Activated CD4-positive, CD25-positive, alpha-beta regulatory T cell (primary cell): Measurements from ENCODE around the gene CDK5RAP3.

Source experiments
- DNase-seq, 4 experiments: peaks; one replicate each; lab custom pipeline; 2025; lab: John Stamatoyannopoulos, UW

Gene CDK5RAP3

GRCh38 chr17:48024149-48025039, 53.5 kb downstream of the CDK5RAP3 start:
- peak in 2 of 4 experiments; percentile 13 to 22 for DNase-seq

DNA sequence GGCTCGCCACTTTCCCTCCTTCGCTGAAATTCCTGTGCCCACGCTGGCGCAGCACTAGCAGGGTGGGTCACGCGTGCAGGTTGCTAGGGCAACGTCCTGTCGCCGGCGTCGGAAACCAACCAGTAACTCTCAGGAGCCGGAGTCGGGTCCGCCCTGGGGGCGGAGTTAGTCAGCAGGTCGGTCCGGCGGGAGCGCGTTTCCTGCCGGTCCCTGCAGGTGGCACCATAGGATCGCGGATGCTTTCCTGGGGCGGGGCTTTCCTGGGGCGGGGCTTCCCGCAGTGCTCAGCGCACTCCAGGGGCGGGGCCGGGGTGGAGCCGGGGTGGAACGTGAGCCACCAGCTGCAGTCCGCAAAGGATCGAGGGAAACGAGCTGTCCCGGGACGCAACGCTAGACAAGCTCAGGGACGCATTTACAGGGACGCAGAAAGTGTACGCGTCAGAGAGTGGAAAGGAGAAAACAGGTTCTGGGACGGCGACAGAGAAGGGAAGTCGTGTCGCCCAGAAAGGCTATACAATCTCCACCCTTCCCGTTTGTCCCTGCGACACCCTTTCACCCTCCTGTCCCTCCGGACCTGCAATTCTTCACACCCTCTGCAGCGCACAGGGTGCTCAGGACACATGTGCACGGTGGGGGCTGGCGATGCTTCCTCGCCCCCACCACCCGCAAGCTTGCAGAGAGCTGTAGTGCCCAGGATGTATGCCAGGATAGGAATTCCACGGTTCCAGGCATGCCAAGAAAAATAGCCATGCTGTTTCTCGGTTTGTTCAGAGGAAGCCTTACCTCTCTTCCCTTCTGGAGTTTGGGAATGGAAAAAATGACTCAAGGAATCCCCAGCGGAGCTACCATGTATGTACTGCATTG, 54.4 kb downstream of the CDK5RAP3 start:
- DNase-seq: peak; percentile 95 to 97 (median 97)

GRCh38 chr17:48025904-48026501, 55.1 kb downstream of the CDK5RAP3 start:
- no peak for DNase-seq

DNA sequence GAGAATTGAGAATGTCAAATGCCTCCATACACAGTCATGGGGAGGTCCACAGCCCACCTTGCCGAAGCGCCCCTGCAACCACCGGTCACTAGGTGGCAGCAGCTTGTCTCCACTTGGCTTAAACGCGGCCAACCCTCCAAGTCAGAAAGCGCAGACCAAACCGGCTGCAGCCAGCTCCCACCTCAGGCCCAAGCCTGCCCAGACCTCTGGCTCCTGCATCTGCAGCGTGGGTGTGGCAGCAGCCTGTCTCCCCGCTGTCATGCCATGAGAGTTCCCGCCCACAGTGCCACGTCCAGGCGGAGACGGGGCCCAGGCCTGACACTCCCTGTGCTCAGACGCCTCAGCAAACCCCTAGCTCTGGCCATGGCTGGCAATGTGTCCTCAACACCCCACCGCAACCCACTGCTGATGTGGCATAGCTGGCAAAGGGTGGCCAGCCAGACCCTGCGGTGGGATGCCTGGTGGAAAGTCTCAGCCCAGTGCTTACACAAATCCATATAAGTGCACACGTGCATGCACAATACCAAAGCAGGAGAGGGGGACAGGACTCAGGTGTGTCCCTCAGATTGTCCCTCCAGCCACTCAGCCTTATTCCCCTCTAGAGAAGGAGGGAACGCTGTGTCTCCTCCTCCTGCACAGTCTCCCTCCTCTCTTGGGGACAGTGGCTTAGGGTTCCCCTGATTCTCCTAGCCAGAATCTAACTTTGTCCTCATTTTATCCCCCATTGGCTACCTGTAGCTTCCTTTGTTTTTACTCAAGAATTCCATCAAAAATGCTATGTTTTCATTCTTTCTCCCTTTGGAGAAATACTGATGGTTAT, 55.8 kb downstream of the CDK5RAP3 start:
- peak; percentile 39 to 61 (median 52) for DNase-seq

DNA sequence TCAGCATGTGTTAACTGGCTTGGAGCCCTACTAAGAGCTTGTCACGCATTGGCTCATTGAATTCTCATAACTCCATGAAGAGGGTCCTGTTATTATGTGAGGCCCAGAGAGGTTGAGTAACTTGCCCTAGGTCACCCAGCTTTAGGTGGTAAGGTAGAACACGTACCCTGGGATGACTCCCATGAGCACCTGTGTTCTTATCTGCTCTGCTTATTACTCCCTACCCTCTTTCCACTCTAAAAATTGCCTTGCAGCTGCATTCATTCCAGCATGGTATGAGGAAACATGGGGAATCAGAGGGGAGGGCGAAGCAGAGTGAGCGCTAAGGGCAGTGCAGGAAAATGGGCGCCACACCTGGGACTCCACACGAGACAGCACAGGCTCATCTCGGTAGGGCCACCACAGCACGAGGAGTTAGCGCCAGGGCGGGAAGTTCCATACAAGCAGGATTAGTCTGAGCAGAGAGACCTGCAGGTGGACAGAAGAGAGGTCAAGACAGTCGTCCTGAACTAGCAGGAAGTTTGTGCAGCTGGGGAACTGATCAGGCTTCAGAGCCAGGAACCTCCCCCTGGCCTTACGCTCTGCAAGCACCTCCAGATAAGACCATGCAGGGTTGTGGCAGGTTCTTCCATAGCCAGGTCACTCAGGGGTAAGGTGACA, 56.5 kb downstream of the CDK5RAP3 start:
- no peak for DNase-seq

DNA sequence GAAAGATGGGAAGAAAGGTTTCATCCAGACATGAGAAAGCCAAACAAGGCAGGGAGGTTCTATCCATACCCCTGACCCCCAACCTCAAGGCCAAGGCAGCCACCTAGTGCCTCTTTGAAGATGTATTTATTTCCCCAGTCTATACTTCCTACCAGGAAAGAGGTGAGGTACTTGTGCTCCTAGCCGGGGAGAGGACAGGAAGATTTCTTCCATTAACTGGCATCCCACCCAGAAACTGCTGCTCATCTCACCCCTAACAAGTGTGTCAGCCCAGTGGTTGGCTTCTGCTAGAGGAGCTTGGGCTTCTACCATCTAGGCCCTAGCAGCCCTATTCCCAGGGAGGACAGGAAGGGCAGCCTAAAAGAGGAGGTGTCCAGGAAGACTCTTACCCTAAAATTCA, 57.8 kb downstream of the CDK5RAP3 start:
- no peak for DNase-seq

DNA sequence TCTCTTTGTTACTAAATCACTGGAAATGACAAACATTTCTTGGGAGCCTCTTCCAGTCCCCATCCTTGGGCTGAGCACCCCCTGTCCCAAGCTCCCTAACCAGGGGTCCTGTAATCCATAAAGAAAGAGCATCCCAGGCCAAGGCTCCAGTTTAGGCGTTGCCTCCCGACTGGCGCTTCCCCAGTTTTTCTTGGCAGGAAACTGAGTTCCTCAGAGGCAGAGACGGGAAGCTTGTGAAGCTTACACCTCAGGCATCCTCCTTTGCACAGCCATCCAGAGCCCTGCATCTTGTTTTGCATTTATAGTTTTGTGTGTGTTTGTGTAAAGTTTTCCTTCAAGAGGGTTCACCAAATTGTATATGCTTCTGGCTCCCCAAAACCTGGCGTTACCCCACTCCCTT, 59.6 kb downstream of the CDK5RAP3 start:
- DNase-seq: no peak
